ENCODE measurements around the gene JAKMIP1. TPM values are rescaled to one million over a fixed set of nuclear protein-coding genes. Genes with fewer than 3 reads are reported as not detected.

Gene JAKMIP1
- total RNA-seq, 1 donor from 2014 or later = not detected

DNA sequence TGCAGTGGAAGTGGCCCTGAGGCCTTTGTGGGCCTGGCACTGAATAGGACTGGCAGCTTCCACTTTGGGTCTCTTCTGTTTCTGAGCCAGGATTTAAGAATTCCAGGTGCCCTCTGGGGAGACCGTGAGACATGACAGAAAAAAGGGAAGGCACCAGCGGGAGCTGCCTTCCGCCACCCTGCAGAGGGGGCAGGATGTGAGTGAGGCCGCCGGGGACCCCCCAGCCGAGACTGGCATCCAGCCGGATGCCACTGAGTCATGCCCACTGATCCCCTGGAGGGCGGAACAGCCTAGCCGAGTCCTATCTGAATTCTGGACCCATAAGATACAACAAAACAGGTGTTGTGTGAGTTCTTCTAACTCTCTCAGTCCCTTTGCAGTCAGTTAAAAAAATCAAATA is 223.4 kb downstream of the JAKMIP1 start:
- DNase-seq (ENCODE audit: low spot score in 2 of 2, unreplicated experiment in 2 of 2) = no peak
- H3K4me1 Mint-ChIP-seq = no peaks in the 10 kb centered on the region

DNA sequence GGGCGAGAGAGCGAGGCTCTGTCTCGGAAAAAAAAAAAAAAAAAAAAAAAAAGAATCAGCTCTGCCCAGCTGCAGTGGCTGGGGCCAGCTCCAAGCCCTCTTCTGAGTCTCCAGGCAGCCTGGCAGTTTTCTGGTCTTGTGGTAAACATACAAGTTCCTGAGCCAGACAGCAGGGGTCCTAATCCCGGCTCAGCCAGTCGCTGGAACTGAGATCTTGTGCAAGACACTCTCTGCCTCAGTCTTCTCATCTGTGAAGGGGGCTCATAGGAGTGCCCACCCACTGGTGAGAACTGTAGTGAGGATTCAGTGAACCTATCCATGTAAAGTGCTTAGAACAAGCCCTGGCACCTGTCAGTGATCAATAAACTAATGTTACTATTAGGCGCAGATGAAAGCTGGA is 223.9 kb downstream of the JAKMIP1 start:
- H3K27ac Mint-ChIP-seq = no peak overlapping the region
- H3K9me3 Mint-ChIP-seq = no peaks in the 10 kb centered on the region
- no peaks in the 10 kb centered on the region for H3K36me3 Mint-ChIP-seq
- no peak for DNase-seq (ENCODE audit: low spot score in 2 of 2, unreplicated experiment in 2 of 2)
- TF ChIP-seq, protein P1, sequence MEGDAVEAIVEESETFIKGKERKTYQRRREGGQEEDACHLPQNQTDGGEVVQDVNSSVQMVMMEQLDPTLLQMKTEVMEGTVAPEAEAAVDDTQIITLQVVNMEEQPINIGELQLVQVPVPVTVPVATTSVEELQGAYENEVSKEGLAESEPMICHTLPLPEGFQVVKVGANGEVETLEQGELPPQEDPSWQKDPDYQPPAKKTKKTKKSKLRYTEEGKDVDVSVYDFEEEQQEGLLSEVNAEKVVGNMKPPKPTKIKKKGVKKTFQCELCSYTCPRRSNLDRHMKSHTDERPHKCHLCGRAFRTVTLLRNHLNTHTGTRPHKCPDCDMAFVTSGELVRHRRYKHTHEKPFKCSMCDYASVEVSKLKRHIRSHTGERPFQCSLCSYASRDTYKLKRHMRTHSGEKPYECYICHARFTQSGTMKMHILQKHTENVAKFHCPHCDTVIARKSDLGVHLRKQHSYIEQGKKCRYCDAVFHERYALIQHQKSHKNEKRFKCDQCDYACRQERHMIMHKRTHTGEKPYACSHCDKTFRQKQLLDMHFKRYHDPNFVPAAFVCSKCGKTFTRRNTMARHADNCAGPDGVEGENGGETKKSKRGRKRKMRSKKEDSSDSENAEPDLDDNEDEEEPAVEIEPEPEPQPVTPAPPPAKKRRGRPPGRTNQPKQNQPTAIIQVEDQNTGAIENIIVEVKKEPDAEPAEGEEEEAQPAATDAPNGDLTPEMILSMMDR (IDR thresholded peaks at IDR 0.05; ENCODE audit: unreplicated experiment) = no peak
- H3K27me3 Mint-ChIP-seq (ENCODE audit: low read depth) = peaks cover 46% of the 10 kb centered on the region
- no peaks in the 10 kb centered on the region for H3K4me1 Mint-ChIP-seq
- no peak overlapping the region for H3K4me3 Mint-ChIP-seq

More for the DNA sequence above, 223.4 kb downstream of the JAKMIP1 start:
- Mint-ChIP-seq H3K9me3 (no peaks in the 10 kb centered on the region), H3K27ac (no peak overlapping the region), H3K4me3 (no peak overlapping the region), H3K27me3 (ENCODE audit: low read depth) (peaks cover 46% of the 10 kb centered on the region), H3K36me3 (no peaks in the 10 kb centered on the region)
- TF ChIP-seq, protein P1 (IDR thresholded peaks at IDR 0.05; ENCODE audit: unreplicated experiment) = no peak

Other genes starting within 250 kb of the JAKMIP1 start
- gene C4orf50, start 182.1 kb downstream of the JAKMIP1 start, total RNA-seq = 0.02 to 0.04 TPM in 2 of 3 replicates, not detected in the other
- gene WFS1, start 69.3 kb upstream of the JAKMIP1 start, total RNA-seq = 31.5 to 35.5 TPM (median 34.2 TPM) in 3 replicates